CD4-positive, alpha-beta T cell treated with Interleukin-15 for 1 hour (primary cell): Measurements from ENCODE around the gene PTGFR.

Experiments
- DNase-seq: peaks from one replicate; pipeline ENCODE4 v3.0.0-alpha.2; 2020

PTGFR gene

GRCh38 chr1:78490861-78491450 lies at the start of gene PTGFR:
TSS of gene PTGFR (plus strand) at chr1:78490974. CDS start at chr1:78492744, 1,770 bp downstream.
- no peak for DNase-seq

- no peak for DNase-seq
Observed at GRCh38 chr1:78441921-78442320, 48.9 kb upstream of the PTGFR start.

DNA sequence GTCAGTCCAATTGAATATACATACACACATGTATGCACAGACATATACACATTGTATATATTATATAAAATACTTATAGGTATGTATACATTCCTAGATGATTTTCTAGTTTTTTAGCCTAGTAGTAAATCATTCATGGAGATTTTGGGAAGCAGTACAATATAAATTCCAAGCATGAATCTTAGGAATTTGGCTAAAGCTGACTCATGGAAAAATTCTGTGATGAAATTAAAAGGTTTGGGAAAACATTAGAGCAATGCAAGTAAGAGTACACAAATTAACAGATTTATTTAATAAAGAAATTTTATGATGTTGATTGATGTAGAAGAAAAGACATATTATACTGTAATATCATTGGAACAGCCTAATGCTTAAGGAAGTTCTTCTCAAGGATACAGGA lies 43.7 kb upstream of the PTGFR start:
- no peak for DNase-seq

- no peak for DNase-seq
Observed at GRCh38 chr1:78464449-78464891, 26.3 kb upstream of the PTGFR start.

DNA sequence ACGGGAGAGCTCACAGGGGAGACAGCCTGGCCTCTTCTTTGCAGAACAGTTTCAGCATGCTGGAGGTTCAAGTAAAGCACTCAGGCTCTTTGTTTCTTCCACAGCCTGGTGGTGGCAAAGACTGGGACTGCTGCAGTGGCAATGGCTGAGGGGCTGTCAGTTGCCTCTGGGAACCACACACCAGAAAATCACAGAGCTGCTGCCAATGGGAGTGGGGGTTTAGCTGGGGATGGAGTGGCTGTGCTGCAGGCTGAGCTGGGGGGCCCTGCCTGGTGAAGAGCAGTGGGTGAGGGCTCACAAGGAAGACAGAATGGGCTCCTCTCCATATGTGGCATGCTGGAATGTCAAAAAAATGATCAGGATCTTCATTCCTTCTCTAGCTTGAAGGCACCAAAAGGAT lies 25.6 kb upstream of the PTGFR start:
- DNase-seq = no peak

- no peak for DNase-seq
Observed at GRCh38 chr1:78468521-78468920, 22.3 kb upstream of the PTGFR start.

GRCh38 chr1:78469576-78469975 lies 21.2 kb upstream of the PTGFR start:
- DNase-seq = no peak

DNA sequence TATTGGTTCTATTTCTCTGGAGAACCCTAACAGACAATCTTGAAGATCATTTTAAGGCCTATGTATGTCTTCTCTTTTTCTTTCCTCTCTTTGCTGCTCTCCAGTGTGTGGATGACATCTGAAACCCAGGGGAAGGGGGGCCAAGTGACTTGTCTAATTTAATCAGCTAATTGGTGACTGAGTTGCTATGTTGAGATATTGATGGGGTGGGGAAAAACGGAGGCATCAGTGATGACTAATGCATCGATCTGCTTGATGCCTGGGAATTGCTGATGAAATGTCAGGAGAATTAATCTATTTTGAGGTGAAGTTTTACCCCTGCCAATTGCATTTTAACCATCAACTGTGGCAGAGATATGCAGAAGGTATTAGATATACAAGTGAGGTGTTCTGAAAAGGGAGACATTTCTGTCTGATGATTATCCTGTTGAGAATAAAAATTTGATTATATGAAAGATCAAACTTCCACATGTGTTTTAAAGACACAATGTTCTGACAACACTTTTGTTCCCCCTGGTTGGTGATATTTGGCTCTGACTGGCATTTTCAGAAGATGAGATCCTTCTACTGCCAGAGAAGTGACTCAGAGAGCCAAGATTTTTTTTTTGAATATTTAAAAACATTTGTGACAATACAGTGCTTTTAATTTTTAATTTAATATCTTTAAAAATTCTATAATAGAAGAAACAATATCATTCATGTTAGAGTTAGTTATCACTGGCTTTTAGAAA lies 18.7 kb upstream of the PTGFR start:
- no peak for DNase-seq

DNA sequence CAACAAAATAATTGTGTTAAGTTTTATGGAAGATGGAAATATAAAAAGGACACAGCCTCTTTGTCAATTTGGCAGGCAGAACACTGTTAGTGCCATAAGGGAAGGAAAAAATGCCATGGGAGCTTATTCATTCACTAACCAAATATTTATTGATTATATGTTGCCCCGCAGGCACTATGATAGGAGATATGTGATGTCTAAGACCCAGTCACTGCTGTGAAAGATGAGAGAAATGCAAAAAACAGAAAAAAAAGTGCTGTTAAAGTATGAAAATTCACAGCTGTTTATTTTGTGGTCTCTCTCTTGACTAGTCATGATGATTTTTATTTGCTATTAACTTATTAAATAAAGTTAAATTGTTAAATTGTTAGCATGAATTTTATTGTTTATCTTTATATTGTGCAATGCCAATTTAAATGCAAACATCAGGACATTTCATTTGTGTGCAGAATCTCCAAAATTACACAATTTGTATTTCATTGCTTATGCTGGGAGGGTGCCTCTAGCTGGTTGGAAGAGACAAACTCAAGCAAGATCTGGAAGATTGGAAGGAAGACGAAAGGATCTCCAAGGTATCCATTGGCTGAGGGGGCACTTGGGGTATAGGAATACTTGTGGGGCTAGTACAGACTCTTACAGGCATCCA lies 17.8 kb upstream of the PTGFR start:
- DNase-seq = no peak

DNA sequence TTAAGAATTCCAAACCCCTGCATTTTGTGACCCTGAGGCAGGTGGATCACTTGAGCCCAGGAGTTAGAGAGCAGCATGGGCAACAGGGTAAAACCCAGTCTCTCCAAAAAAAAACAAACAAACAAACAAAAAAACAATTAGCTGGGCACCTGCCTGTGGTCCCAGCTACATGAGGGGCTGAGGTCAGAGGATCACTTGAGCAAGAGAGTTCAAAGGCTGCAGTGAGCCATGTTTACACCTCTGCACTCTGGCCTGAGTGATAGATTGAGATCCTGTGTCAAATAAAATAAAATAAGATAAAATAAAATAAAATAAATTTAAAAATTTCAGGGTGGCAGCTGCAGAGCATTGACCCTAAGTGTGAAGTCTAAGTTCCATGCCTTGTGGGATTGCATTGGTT lies 16.7 kb upstream of the PTGFR start:
- DNase-seq = no peak

- DNase-seq = no peak
Observed at GRCh38 chr1:78475888-78476610, 14.7 kb upstream of the PTGFR start.

- no peak for DNase-seq
Observed at GRCh38 chr1:78483903-78484302, 6.9 kb upstream of the PTGFR start.

DNA sequence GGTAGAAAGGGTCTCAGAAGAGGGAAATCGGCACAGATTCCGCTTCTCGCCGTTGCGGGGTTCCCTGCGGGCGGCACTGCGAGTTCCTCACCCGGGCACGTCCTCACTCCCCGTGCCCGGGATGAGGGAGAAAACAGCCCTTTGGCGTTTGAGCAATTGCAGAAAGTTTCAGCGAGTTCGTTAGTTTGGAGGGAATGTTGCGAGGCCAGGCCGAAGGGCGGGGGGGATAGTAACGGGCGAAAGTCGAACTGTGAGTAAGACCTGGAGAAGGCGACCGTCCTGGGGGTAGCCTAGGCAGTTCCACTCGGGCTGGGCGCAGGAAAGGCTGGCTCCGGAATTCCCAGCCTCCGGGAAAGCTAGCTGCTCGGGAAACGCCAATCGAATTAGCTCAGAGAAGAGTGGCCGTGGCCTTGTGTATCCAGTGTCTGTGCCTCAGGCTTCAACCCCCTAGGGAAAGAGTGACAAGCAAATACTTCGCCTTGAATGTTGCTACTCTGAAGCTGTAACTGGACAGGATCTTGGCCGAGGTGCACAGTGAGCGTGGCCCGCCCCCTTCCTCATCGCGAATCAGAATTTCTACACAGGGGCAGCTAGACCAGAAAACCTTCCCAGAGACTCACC lies 787 bp downstream of the PTGFR start:
- no peak for DNase-seq

- no peak for DNase-seq
Observed at GRCh38 chr1:78492386-78492950, 1.7 kb downstream of the PTGFR start.

GRCh38 chr1:78493451-78493850 lies 2.7 kb downstream of the PTGFR start:
- DNase-seq = no peak

DNA sequence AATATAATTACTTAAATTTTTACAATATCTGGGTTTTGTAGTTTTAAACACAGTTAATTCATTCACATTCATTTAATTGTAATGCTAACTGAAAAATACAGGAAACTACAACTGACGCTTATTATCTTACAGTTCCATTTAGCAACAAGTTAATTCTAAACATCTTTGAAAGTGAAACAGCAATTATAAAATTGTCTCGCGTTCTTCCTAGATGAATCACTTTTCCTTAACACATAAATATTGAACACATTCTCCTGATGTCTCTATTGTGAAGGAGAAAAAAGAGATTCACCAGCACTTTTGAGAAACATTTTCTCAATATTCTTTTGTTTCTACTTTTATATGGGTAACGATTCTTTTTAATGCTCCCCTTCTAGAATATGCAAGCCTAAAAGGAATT lies 6.4 kb downstream of the PTGFR start:
- DNase-seq = no peak

DNA sequence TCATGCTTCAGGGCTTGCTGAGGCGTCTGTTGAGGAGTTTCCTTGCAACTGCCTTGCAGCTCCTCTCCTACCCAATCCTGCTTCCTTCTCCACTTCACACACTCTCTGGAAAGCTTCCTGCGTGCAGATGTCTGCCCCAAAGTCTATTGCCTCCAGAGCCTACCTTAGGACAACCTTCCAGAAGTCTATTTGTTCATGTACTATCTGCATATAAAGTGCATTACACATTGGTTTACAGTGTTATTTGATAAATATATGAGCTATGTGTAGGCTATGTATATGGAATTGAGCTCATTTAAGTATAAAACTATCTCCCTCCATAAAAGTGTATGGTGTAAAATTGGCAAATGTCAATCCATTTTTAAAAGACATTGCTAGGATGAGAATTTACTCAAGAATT lies 9.8 kb downstream of the PTGFR start:
- no peak for DNase-seq

- DNase-seq = no peak
Observed at GRCh38 chr1:78501203-78501602, 10.4 kb downstream of the PTGFR start.

DNA sequence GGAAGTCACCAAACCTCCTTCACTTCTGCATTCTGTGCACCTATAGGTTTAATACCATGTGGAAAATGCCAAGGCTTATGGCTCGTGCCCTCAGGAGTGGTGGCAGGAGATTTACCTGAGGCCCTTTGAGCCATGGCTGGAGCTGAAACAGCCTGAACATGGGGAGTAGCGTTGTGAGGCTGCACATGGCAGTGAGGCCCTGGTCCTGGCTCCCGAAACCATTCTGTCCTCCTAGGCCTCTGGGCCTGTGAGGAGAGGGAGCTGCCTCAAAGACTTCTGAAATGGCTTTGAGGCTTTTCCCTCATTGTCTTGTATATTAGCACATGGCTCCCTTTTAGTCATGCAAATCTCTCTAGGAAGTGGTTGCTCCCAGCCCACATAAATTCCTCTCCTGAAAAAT lies 20.6 kb downstream of the PTGFR start:
- DNase-seq = no peak

- DNase-seq = no peak
Observed at GRCh38 chr1:78516716-78517115, 25.9 kb downstream of the PTGFR start.

DNA sequence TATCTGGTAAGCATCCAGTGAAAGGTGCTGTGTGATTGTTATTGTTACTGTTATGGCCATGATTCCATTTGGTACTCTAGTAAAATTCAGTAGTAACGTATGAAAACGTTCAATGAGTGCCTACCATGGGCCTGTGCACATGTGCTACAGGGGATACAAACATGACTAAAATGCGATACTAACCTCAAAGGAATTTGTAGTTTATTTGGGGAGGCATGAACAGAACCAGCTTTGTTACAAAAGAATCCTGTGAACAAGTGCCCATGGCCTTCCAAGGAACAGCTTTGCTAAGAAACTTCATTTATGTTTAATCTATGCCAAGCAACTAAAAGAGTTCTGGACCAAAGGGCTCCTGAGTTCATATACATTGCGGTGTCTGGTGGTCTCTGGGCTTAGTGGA lies 28.7 kb downstream of the PTGFR start:
- DNase-seq = no peak

GRCh38 chr1:78520216-78520615 lies 29.4 kb downstream of the PTGFR start:
- no peak for DNase-seq

GRCh38 chr1:78520843-78521242 lies 30.1 kb downstream of the PTGFR start:
- no peak for DNase-seq
